Upper lobe of left lung (tissue), 6 donors: Measurements from ENCODE around the gene AGBL1. TPM values are rescaled to one million over a fixed set of nuclear protein-coding genes. Genes with fewer than 3 reads are reported as not detected.

Source experiments
- ATAC-seq, 2 donors: fragments of 200-7000 bp; cut with Tn5 transposase; one replicate each; pipeline ENCODE4 v1.9.1; 2022; ENCODE audit warnings: mild to moderate bottlenecking in 2 of 2, moderate library complexity in 2 of 2; ENCODE audit not compliant: low FRiP score in 2 of 2
- DNase-seq, 2 donors: peaks; one replicate each; pipeline ENCODE4 v3.0.0-alpha.2; 2019 to 2020
- H3K27ac ChIP-seq, 4 donors: fragments of 200-600 bp; sonication (generic); one replicate each; pipeline ENCODE4 v1.5.1; 2016 to 2019
- H3K27me3 ChIP-seq, 4 donors: fragments of 200-600 bp; sonication (generic); one replicate each; pipeline ENCODE4 v1.5.1; 2017 to 2019
- H3K36me3 ChIP-seq, 4 donors: fragments of 200-600 bp; sonication (generic); one replicate each; pipeline ENCODE4 v1.5.1; 2016 to 2019
- H3K4me1 ChIP-seq, 4 donors: fragments of 200-600 bp; sonication (generic); one replicate each; pipeline ENCODE4 v1.5.1; 2018 to 2019
- H3K4me3 ChIP-seq, 4 donors: fragments of 200-600 bp; sonication (generic); one replicate each; pipeline ENCODE4 v1.5.1; 2017 to 2019; ENCODE audit warnings: mild to moderate bottlenecking in 2 of 4, moderate library complexity in 1 of 4
- H3K9me3 ChIP-seq, 4 donors: fragments of 200-600 bp; sonication (generic); one replicate each; pipeline ENCODE4 v1.5.1; 2018 to 2019
- EP300 ChIP-seq, 4 donors: sonication (generic); formaldehyde crosslinking; IDR thresholded peaks; one replicate each; pipeline ENCODE4 v1.5.1; 2017; ENCODE audit warnings: antibody characterized with exemption in 4 of 4, control low read depth in 2 of 4
- POLR2A ChIP-seq, 4 donors: fragments of 450-650 bp; IDR thresholded peaks; one replicate each; pipeline ENCODE4 v1.5.1; 2016 to 2017; ENCODE audit warnings: antibody characterized with exemption in 4 of 4, mild to moderate bottlenecking in 2 of 4
- POLR2AphosphoS5 ChIP-seq, 2 donors: sonication (generic); formaldehyde crosslinking; IDR thresholded peaks; one replicate each; pipeline ENCODE4 v1.5.1; 2017; ENCODE audit warnings: antibody characterized with exemption in 2 of 2
- WGBS, 2 donors: methylation state at CpG; one replicate each; pipeline ENCODE4 v1.1.5; 2017 to 2018; 5-methylcytosine and 5-hydroxymethylcytosine counted together
- total RNA-seq, 6 donors: library from RNA; depleted of rRNA in 4 of 6; stranded (reverse); fragments of >200 nt in 4 of 6; gene quantifications; one replicate each; pipeline versions ENCODE4 v1.1.0 to v1.2.1, GENCODE V29; 2016 to 2021
- TF ChIP-seq, protein P1 (sequence below), 6 experiments: fragments of 450-650 bp in 4 of 6; fragments of 200-600 bp in 2 of 6; sonication (generic) in 2 of 6; IDR thresholded peaks; one replicate each; pipeline ENCODE4 v1.5.1; 2016 to 2019; ENCODE audit warnings: antibody characterized with exemption in 6 of 6
- donor health status: DM: no; HTN: no; CAD: no; lungs with moderate emphysema.
- donor health status: DM: no; HTN: yes; CAD: no; lungs with severe emphysema.

The AGBL1 gene
- total RNA-seq, 6 donors from 2014 or later, result 3.1 to 23.0 (median 14.5) TPM

DNA sequence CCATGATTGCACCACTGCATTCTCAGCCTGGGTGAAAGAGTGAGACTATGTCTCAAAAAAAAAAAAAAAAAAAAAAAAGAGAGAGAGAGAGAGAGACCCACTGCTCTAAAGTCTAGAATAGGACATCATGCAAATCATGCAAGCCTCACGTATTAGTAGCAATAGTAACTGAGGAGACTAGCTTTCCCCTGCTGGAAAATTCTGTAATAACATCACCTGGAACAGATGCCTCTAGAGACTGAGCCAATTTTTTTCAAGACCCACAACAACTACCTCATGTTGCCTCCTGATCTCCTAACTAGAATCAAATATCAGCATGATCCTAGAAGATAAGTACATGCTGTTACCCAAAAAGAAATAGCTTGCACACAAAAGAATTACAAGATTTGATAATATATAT is 461.9 kb downstream of the AGBL1 start:
- peak in 1 of 2 donors; percentile 56 for ATAC-seq
- Histone ChIP-seq H3K36me3 (no peaks in the 10 kb centered on the region), H3K9me3 (no peaks in the 10 kb centered on the region), H3K27me3 (no peaks in the 10 kb centered on the region), H3K4me3 (no peak overlapping the region), H3K4me1 (no peaks in the 10 kb centered on the region), H3K27ac (no peak overlapping the region)
- no peak for TF ChIP-seq POLR2AphosphoS5 (IDR thresholded peaks at IDR 0.05)
- TF ChIP-seq, protein P1, sequence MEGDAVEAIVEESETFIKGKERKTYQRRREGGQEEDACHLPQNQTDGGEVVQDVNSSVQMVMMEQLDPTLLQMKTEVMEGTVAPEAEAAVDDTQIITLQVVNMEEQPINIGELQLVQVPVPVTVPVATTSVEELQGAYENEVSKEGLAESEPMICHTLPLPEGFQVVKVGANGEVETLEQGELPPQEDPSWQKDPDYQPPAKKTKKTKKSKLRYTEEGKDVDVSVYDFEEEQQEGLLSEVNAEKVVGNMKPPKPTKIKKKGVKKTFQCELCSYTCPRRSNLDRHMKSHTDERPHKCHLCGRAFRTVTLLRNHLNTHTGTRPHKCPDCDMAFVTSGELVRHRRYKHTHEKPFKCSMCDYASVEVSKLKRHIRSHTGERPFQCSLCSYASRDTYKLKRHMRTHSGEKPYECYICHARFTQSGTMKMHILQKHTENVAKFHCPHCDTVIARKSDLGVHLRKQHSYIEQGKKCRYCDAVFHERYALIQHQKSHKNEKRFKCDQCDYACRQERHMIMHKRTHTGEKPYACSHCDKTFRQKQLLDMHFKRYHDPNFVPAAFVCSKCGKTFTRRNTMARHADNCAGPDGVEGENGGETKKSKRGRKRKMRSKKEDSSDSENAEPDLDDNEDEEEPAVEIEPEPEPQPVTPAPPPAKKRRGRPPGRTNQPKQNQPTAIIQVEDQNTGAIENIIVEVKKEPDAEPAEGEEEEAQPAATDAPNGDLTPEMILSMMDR (IDR thresholded peaks at IDR 0.05), result peak in 1 of 6 experiments; percentile 35
- DNase-seq, result no peak
- WGBS, 2 donors, result 50 to 67% methylated on average over 1 of the region's 1 CpG

DNA sequence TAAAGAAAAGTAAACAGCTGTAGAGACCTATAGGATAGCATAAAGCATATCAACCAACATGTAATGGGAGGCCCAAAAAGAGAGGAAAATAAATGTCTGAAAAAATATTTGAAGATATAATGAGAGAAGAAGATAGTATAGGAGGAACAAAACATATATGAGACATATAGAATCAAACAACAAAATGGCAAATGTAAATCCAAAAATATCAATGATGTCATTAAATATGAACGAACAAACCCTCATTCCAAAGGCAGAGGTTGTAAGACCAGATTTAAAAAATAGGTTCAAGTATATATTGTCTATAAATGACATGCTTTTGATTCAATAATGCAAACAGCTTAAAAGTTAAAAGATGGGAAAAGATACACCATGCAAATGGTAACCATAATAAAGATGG is 470.4 kb downstream of the AGBL1 start:
- TF ChIP-seq POLR2AphosphoS5 (IDR thresholded peaks at IDR 0.05) (no peak), POLR2A (IDR thresholded peaks at IDR 0.05) (no peak), EP300 (IDR thresholded peaks at IDR 0.05) (no peak)
- TF ChIP-seq, protein P1 (IDR thresholded peaks at IDR 0.05), result no peak
- Histone ChIP-seq H3K27ac (no peak overlapping the region), H3K27me3 (no peaks in the 10 kb centered on the region), H3K9me3 (no peaks in the 10 kb centered on the region), H3K4me3 (no peak overlapping the region), H3K4me1 (no peaks in the 10 kb centered on the region), H3K36me3 (no peaks in the 10 kb centered on the region)
- ATAC-seq (no peak), DNase-seq (no peak)
- 65 to 83% methylated on average over 1 of the region's 1 CpG for WGBS, 2 donors

DNA sequence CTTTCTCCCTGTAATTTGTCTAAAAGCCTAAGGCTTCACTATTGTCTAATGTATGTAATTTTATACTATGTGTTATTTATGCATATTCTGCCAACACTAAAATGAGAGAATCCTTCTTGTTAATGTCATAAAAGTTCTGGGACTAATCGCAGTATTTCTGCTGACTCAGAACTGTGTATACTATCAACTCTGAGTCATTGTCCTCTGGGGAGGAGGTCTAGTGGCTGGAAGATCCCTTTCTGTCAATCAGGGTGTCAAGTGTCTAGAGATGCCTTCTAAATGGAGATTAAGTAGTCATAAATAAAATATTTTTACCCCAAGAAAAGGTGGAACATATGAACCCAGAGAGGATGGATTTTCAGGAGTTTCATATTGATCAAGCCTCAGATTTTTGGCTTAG is 473.4 kb downstream of the AGBL1 start:
- ATAC-seq (no peak), DNase-seq (no peak)
- Histone ChIP-seq H3K4me3 (no peak overlapping the region), H3K27me3 (no peaks in the 10 kb centered on the region), H3K27ac (no peak overlapping the region), H3K36me3 (no peaks in the 10 kb centered on the region), H3K4me1 (no peaks in the 10 kb centered on the region), H3K9me3 (no peaks in the 10 kb centered on the region)
- WGBS, 2 donors, result 83% methylated on average over 1 of the region's 1 CpG
- TF ChIP-seq POLR2A (IDR thresholded peaks at IDR 0.05) (no peak), EP300 (IDR thresholded peaks at IDR 0.05) (no peak), POLR2AphosphoS5 (IDR thresholded peaks at IDR 0.05) (no peak)
- TF ChIP-seq, protein P1 (IDR thresholded peaks at IDR 0.05), result no peak

- Histone ChIP-seq H3K9me3 (no peaks in the 10 kb centered on the region), H3K27ac (no peak overlapping the region), H3K27me3 (no peaks in the 10 kb centered on the region), H3K4me1 (no peaks in the 10 kb centered on the region), H3K36me3 (no peaks in the 10 kb centered on the region), H3K4me3 (no peak overlapping the region)
- TF ChIP-seq EP300 (IDR thresholded peaks at IDR 0.05) (no peak), POLR2AphosphoS5 (IDR thresholded peaks at IDR 0.05) (no peak), POLR2A (IDR thresholded peaks at IDR 0.05) (no peak)
- TF ChIP-seq, protein P1 (IDR thresholded peaks at IDR 0.05), result no peak
- WGBS, 2 donors, result 55 to 74% methylated on average over 2 of the region's 2 CpGs
- ATAC-seq, result no peak
- no peak for DNase-seq
Measured at GRCh38 chr15:86555098-86555497, 475.4 kb downstream of the AGBL1 start.

GRCh38 chr15:86555939-86556338 is 476.3 kb downstream of the AGBL1 start:
- WGBS, 2 donors, result 13 to 45% methylated on average over 1 of the region's 1 CpG
- no peak for DNase-seq

More at GRCh38 chr15:86555939-86556338, 476.3 kb downstream of the AGBL1 start:
- H3K4me1 ChIP-seq, result no peaks in the 10 kb centered on the region
- H3K27ac ChIP-seq, result no peak overlapping the region
- H3K36me3 ChIP-seq, result no peaks in the 10 kb centered on the region
- TF ChIP-seq, protein P1 (IDR thresholded peaks at IDR 0.05), result no peak
- TF ChIP-seq EP300 (IDR thresholded peaks at IDR 0.05) (no peak), POLR2A (IDR thresholded peaks at IDR 0.05) (no peak), POLR2AphosphoS5 (IDR thresholded peaks at IDR 0.05) (no peak)
- H3K9me3 ChIP-seq, result no peaks in the 10 kb centered on the region
- no peak overlapping the region for H3K4me3 ChIP-seq
- peak in 1 of 2 donors; percentile 86 for ATAC-seq
- H3K27me3 ChIP-seq, result no peaks in the 10 kb centered on the region
